ENCODE measurements around the gene C18orf54. TPM values are rescaled to one million over a fixed set of nuclear protein-coding genes. Genes with fewer than 3 reads are reported as not detected.
"Not testable (repeated sequence)": the region's sequence is repeated elsewhere in the genome, so short reads cannot be mapped to it uniquely, and the experiment has no call there.

Gene C18orf54
- 1.7 TPM for total RNA-seq
- long read RNA-seq = 0 reads

DNA sequence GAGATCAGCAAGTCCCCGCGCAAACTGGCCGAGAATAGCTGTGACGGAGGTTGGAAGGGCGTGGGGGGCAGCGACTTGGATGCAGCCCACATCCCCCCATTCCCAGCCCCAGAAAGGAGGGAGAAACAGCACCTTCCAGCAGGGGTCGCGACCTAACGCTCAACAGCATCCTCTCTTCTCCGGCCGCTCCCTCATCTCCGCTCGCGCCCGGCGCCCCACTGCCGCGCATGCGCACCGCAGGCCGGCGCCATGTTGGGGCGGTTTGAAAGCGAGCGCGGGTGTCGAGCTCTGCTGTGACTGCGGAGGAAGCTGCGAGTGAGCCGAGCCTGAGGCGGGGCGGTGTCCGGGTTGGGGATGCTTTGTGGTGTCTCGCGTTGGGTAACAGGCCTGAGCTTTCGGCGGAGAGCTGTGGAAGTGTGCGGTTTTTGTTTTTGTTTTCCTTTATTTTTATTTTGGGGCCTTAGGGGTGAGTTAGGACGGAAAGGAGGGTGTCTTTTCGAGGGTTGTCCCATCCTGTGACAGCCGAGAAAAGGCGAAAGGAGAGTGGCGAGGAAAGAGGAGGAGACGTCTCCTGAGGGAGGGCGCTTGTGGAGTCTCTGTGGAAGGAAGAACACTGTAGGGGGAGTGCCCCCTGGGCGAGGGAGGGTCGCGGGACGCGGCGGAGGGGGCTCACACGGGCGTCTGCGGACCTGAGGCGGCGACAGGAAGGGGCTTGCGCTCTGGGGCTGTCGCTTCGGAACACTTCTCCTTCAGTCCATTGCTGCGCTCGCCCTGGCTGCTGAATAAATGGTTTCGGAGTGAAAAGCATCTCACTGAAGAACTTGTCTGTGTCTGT is at the start of gene C18orf54, which contains the start of gene STARD6:
TSS of gene C18orf54 (plus strand) at position 247 of the 835 bp plus-strand sequence. CDS start 2,667 bp downstream, outside the sequence.
TSS of gene STARD6 (minus strand) at position 199 of the 835 bp plus-strand sequence. CDS start 3,285 bp downstream, outside the sequence.
- intact Hi-C loops (cut with micrococcal nuclease) = no loop called here
- DNase-seq (peak; percentile 91), ATAC-seq (peak; percentile 100)

- intact Hi-C loops (cut with micrococcal nuclease); ATAC-seq; DNase-seq: not testable (repeated sequence)
Measured at GRCh38 chr18:54309564-54309963, 48.1 kb upstream of the C18orf54 start.

DNA sequence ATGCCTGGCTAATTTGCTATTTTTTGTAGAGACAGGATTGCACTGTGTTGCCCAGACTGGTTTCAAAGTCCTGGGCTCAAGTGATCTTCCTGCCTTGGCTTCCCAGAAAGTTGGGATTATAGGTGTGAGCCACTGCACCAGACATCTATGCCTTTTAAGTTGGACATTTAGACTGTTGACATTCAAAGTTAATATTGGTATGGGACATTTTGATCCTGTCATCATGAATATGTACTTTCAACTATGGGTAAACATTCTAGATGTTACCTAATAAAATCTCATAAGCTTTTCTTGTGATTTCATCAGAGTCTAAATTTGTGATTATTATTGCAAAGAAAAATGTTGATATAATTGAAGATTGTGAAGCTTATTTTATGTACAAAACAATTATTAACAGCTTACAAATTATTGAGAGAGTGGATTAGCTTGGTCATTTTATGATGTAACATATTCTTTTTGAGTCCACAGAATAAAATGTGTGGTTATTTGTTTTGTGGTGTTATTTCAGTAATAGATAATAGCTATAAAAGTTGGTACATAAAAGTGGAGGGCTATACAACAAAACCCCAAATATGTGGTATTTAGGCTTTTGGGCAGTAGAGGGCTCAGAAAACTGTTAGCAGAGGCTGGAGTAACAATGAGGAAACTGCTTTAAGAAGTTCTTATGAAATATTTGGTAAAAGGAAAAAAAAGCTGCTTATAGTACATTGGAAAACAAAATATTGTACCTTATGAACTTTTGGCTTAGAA is 41.5 kb upstream of the C18orf54 start:
- DNase-seq (no peak), ATAC-seq (no peak)
- intact Hi-C loops (cut with micrococcal nuclease) = no loop called here

GRCh38 chr18:54323561-54323960 is 34.1 kb upstream of the C18orf54 start:
- DNase-seq (no peak), ATAC-seq (no peak)
- intact Hi-C loops (cut with micrococcal nuclease) = no loop called here

GRCh38 chr18:54323970-54324369 is 33.7 kb upstream of the C18orf54 start:
- ATAC-seq = no peak
- DNase-seq = no peak
- intact Hi-C loops (cut with micrococcal nuclease) = no loop called here

GRCh38 chr18:54327818-54328217 is 29.9 kb upstream of the C18orf54 start:
- no peak for DNase-seq
- no peak for ATAC-seq
- intact Hi-C loops (cut with micrococcal nuclease) = no loop called here

DNA sequence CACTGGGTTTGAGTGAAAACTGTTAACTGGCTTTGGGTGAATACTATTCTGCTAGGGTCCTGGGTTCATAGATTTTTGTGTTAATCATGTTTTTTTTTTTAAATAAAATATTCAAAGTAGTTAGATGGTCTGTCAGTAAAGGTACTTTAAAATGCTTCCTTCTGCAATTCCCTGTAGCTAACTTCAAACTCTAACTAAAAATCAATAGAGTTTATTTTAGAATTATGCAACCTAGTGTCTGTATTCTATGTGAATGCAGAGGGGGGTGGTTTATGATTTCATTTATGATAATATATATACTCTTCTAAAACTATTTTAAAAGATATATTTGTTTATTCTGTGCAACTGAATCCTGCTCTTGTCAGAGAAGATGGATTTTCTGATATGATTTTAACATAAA is 27.9 kb upstream of the C18orf54 start:
- intact Hi-C loops (cut with micrococcal nuclease) = no loop called here
- DNase-seq (no peak), ATAC-seq (no peak)

DNA sequence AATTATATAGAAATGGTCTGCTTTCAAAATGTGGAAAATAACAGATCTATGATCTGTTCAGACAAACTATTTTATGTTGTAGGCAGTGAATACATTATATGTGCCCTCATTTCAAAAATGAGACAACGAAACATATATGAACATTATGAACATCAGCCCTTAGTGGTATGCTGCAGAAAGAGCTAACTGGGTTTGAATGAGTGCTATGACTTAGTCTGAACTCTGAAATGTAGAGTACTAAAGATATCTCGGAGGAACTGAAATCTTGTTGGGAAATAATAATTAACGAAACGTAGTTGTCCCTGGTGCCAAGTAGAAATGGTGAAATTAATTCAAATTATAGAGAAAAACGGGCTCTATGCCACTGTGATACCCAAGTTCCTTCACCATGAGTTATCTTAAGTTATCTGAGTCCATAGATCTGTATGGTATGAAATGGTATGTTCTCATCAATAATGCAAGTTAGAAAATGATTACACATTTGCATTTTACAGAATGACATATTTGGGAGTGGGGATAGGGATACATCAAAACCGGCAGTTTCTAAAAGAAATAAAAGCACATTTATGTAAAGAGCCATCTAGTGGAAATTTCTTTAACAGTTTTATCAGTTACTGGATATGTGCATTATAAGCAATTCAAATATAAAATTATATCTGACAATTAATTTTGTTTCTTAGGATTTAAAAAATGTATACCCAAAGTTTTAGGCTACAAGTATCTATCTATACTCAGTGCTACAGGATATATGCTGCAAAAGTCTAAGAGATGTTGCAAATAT is 26.7 kb upstream of the C18orf54 start:
- no peak for ATAC-seq
- no peak for DNase-seq
- intact Hi-C loops (cut with micrococcal nuclease) = no loop called here

DNA sequence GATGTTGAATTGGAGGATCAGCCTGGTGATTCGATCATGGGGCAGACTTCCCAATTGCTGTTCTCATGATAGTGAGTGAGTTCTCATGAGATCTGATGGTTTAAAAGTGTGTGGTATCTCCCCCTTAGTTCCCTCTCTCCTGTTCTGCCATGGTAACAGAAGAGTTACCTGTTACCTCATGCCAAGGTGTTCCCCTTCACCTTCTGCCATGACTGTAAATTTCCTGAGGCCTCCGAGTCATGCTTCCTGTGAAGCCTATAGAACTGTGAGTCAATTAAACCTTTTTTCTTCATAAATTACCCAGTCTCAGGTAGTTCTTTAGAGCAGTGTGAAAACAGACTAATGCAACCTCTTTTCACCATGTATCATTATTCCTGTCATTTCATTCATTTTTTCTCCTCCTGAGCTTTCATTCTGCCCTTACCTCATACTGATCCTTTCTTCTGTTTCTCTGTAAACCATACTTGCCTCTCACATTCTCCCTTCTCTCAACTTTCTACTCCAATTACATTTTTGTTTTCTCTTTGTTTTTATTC is 22.0 kb upstream of the C18orf54 start:
- intact Hi-C loops (cut with micrococcal nuclease) = no loop called here
- DNase-seq = no peak
- ATAC-seq = no peak

DNA sequence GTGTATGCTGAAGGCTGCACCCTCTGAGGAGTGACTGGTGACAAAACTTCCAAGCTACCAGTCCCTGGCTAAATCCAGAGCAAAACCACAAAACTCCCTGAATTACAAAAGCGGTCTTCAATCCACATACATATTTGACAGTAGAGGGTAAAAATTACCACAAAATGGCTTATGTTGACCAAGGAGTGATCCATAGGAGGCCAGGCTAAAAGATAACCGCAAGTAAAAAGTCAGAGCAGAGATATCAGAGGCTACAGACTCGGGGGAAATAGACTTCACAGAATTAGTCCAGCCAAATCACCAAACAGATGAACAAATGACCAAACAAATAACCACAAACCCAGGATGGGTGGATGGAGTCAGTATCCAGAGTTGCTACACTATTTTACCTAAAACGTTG is 19.5 kb upstream of the C18orf54 start:
- ATAC-seq (no peak), DNase-seq (no peak)
- intact Hi-C loops (cut with micrococcal nuclease) = no loop called here

GRCh38 chr18:54351186-54351585 is 6.5 kb upstream of the C18orf54 start:
- intact Hi-C loops (cut with micrococcal nuclease) = no loop called here
- ATAC-seq = no peak

DNA sequence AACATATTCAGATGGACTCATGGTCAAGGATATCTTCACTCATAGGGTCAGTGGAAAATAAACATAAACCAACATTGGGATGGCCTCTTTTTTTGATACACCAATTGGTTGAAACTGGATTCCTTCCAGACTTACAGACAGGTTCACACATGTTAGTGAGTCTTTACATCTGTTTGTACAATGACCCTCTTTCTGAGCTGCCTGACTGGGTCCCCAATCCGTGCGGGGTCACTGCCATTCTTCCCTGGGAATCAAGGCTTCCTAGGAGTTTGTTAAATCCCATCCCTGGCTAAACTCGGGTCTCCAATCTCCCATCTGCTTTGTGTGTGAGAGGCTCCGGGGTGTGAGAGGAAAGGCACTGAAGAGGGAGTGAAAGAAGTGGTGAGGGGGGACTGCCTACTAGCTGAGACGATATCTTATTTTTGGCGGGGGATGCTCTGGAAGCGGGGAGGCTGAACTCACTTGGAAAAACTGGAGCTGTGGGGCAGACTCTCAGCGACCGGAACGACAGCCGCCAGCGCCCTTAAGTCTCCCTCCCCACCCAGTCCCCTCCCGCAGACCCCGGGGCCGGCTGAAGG is 535 bp upstream of the C18orf54 start:
- DNase-seq (no peak), ATAC-seq (peak; percentile 72)
- intact Hi-C loops (cut with micrococcal nuclease) = no loop called here

More at GRCh38 chr18:54351186-54351585, 6.5 kb upstream of the C18orf54 start:
- DNase-seq = no peak

GRCh38 chr18:54358495-54359040 is 862 bp downstream of the C18orf54 start:
- ATAC-seq (peak; percentile 46), DNase-seq (peak; percentile 31)
- intact Hi-C loops (cut with micrococcal nuclease) = no loop called here

GRCh38 chr18:54359233-54359632 is 1.5 kb downstream of the C18orf54 start:
- intact Hi-C loops (cut with micrococcal nuclease) = no loop called here
- ATAC-seq = no peak

GRCh38 chr18:54360406-54360805 is 2.7 kb downstream of the C18orf54 start:
- DNase-seq = no peak
- intact Hi-C loops (cut with micrococcal nuclease) = no loop called here
- no peak for ATAC-seq

More at GRCh38 chr18:54359233-54359632, 1.5 kb downstream of the C18orf54 start:
- no peak for DNase-seq

DNA sequence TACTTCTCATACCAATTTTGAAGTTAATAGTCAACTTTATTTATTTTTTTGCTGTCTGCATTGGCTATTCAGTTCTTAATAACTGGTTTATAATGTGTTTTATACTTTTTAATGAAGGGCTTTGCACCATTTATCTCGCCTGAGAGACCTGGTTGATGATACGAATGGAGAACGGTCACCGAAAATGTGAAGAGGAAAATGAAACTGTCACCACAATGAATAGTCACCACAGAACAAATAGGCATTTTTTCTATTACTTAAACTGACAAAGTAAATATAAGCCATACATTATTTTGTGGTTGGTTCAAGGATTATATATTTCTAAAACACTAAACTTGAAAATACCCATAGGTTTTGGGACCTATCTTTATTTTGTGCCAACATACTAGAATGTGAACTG is 20.4 kb downstream of the C18orf54 start:
- DNase-seq (no peak), ATAC-seq (no peak)
- intact Hi-C loops (cut with micrococcal nuclease) = no loop called here

DNA sequence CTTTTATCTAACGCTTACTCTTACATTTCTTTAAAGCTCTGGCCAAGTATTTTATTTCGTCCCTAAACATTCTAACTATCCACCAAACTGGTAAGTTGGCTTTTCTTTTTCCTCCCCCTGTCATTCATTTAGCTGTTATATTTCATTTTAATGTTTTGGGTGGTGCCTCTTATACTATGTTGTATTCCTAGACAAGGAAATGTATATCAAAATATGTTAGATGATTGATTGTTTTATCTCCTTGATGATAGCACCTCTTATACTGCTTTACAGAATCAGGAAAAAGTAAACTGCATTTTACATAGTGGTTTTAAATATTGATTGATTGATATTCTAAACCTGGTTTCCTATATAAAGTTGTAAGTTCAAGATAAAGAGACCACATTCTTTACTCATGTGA is 23.9 kb downstream of the C18orf54 start:
- intact Hi-C loops (cut with micrococcal nuclease) = no loop called here
- ATAC-seq = no peak
- DNase-seq = no peak

DNA sequence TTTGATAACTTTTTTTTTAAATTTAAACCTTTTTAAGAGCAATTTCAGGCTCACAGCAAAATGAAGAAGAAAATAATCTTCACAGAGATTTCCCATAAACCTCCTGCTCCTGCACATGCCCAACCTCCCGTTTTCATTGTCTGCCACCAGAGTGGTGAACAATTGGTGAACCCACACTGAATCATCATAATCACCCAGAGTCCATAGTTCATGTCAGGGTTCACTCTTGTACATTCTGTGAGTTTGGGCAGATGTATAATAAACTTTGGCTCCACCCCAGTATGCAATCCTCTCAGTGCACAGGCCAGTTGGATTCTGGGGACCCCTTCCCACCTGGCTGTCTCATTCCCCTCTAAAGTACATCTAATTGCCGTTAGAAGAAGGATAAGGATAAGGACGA is 24.4 kb downstream of the C18orf54 start:
- DNase-seq (no peak), ATAC-seq (no peak)
- intact Hi-C loops (cut with micrococcal nuclease) = no loop called here

Data from left ventricle myocardium superior (tissue), 1 donor.